HG03521 (cell line): ENCODE measurements around the gene KLF8.

ENCODE experiments used
- ATAC-seq: cut with Tn5 transposase; IDR thresholded peaks from one replicate; pipeline ENCODE4 v1.9.1; 2021; ENCODE audit warnings: mild to moderate bottlenecking, moderate library complexity; ENCODE audit not compliant: unreplicated experiment

KLF8 gene

DNA sequence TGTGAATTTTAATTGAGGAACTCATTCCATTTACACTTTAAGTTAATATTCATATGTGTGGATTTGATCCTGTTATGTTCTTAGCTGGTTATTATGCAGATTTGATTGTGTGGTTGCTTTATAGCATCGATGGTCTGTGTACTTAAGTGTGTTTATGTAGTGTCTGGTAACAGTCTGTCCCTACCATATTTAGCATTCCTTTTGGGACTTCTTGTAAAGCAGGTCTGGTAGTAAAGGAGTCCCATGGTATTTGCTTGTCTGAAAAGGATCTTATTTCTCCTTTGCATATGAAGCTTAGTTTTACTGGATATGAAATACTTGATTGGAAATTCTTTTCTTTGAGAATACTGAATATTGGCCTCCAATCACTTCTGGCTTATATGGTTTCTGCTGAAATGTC lies 76.6 kb downstream of the KLF8 start:
- ATAC-seq: no peak

DNA sequence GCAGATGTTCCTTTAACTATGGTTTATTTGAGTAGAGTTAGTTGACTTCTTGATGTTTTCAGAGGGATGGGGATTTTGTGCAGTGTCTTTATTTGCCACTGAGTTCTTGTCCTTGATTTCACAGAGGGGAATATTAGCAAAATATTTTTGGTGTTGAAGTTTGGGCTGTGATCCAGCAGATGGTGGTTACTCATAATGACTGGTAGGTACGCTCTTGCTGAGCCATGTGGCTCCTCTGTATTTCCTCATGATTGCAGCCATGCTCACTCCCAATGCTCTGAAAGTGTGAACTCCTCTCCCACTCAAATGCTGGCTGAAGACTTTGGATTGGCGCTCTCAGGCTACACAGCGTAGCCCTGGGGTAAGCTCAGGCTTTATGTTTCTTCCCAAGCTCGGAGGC lies 77.7 kb downstream of the KLF8 start:
- no peak for ATAC-seq

DNA sequence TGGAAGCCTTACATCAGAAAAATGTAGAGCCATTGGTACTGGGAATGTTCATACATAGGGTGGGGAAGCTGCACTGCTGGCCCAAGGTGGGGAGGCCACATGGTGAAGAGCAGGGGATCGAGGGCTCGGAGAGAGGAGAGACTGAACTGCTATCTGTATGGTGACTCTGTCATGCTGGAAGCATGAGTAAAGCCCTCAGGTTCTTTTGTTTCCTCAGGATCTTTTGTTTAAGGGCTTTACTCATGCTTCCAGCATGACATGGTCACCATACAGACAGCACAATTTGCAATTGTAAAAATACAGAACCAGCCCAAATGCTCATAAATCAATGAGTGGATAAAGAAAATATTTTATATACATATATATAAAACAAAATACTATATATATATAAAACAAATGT lies 78.4 kb downstream of the KLF8 start:
- ATAC-seq: no peak

DNA sequence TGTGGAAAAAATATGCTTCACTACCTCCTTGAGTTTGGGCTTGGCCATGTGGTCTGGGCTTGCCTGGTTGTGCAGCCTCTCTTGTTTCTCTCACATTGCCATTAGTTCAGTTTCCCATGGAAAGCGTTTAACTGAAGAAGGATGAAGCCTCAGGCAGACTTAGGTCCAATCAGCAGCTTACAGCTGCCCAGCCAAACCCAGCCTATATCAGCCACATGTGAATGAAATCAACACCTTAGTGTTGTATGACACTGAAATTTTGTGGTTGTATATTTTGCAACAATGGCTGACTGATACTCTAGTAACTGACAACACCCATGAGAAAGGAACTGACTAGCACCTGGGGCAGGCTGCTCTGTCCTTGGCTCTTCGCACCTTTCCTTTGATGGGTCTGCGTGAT lies 81.2 kb downstream of the KLF8 start:
- ATAC-seq: no peak

DNA sequence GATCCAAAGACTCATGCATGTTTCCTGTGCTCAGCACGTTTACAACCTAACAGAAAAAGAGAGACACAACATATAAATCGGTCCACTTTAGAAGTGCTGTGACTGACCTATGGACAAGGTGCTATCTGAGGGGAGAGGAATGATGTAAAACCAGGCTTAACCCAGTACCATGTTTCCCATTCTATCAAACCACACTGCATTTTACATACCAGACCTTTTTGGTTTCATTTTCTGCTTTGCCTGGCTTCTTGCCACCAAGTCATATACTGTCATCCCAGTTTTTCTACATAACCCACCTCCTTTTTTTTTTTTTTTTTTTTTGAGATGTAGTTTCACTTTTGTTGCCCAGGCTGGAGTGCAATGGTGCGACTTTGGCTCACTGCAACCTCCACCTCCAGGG lies 82.2 kb downstream of the KLF8 start:
- no peak for ATAC-seq

DNA sequence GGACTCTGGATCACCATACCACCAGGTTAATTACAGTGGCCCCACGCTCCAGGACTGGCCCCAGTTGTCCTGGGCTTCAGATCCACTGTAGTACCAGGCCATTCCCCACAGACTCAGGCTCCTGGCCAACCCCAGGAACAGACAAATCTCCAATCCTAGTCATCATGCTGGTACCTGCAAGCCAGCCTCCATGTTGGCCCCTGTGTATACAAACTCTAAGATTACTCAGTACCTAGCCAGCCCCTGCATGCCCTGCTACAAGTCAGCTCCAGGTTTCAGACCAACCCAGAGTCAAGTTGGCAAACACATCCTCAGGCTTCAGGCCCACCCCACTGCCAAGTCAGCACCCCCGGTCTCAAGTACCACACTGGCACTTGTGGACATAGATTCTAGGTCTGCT lies 85.9 kb downstream of the KLF8 start:
- ATAC-seq: no peak

DNA sequence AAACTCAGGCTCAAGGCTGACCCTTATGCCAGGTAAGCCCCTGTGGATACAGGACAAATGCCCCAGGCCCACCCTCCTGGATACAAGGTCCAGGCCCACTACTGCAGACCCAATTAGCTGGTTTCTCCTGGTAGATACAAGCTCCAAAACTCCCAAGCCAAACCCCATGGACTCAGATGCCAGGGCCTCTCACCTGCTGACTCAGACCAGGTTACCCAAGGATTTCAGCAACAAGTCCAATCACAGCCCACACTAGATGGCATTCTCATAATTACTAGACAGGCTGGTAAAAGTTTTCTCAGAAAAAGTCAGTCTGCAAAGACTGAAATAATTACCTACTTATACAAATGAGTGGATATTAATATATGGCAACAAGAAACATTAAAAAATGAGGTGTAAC lies 87.0 kb downstream of the KLF8 start:
- ATAC-seq: no peak
